Stimulated activated CD4-positive, alpha-beta T cell treated with anti-CD3 and anti-CD28 coated beads, TNF-alpha, amount 100 ng/mL, for 48 hours (primary cell): Measurements from ENCODE around the gene MCCC1.
"Not testable (repeated sequence)": the region's sequence is repeated elsewhere in the genome, so short reads cannot be mapped to it uniquely, and the experiment has no call there.

ENCODE experiments used
- DNase-seq, 3 donors: peaks; one replicate each; pipeline ENCODE4 v3.0.0-alpha.2; 2020; ENCODE audit warnings: low read depth in 3 of 3

Gene MCCC1

DNA sequence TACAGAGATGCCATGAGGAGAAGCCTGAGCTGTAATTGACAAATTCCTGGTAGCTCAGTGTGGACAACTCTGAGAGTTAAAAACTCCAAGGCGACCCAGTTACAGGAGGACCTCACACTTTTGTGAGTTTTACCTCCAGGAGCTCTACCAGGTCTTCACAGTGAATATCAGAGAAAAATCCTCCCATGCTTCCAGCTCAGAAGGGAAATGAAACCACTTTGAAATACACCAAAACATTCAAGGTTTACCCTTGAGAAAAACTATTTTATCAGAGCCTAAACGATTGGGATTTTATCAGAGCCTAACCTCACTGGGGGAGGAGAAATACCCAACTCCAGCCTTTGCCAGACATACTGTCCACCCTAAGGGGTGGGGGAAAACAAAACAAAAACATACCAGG is 52.4 kb downstream of the MCCC1 start:
- DNase-seq = no peak

DNA sequence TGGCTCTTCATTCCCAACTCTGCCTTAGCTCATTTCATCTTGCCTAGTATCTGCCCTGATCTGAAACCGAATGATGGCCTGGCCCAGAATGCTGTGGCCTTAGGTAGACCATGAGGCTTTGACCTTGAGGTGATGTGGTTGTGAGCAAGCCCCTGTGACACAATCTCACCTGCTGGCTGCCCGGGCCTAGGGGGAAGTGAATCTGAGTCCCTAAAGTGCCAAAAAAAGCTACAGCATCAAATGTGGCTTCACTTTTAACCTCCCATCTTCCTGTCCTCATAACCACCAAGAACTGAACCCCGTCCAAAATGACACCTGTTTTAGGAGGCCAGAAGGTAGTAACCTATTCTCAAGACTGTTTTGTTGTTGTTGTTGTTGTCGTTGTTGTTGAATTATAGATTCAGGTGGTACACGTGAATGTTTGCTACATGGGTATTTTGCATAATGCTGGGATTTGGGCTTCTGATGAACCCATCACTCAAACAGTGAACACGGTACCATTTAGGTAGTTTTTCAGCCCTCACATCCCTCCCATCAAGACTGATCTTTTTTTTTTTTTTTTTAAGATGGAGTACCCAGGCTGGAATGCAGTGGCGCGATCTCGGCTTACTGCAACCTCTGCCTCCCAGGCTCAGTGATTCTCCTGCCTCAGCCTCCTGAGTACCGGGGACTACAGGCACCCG is 54.6 kb downstream of the MCCC1 start:
- DNase-seq = no peak

DNA sequence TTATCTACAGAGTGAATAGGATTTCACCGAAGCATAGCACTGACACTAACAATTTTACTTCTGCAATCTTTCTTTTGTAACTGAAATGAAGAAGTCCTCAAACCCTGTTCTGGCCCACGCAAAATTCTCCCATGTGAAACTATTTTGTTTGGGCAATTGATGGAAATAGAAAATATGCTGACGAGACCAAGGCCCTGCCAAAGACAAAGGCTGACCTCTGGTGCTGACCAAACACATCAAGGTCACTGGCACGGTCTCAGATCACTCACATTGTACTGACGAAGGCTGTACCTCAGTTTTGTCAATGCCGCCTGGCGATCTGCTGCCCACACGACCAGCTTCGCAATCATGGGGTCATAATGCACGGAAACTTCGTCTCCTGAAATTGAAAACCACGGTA is 60.5 kb downstream of the MCCC1 start:
- no peak for DNase-seq

DNA sequence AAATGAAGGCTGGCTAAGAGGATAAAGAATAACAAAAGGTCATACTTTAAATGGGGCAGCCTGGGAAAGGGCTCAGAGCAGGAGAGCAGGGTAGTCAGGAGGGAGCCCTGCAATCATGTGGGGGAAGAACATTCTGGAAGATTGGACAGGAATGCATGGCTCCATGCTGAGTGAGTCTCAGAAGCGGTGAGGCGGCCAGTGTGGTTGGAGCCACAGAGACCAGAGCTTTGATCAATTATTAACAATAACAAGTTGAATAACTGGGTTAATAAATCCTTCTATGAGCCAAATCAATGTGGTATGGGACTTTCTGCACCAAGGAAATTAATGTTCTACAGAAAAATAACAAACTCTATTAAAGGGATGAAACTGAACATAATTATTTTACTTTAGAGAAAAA is 61.1 kb downstream of the MCCC1 start:
- DNase-seq = no peak

GRCh38 chr3:183033746-183034145 is 65.5 kb downstream of the MCCC1 start:
- no peak for DNase-seq

DNA sequence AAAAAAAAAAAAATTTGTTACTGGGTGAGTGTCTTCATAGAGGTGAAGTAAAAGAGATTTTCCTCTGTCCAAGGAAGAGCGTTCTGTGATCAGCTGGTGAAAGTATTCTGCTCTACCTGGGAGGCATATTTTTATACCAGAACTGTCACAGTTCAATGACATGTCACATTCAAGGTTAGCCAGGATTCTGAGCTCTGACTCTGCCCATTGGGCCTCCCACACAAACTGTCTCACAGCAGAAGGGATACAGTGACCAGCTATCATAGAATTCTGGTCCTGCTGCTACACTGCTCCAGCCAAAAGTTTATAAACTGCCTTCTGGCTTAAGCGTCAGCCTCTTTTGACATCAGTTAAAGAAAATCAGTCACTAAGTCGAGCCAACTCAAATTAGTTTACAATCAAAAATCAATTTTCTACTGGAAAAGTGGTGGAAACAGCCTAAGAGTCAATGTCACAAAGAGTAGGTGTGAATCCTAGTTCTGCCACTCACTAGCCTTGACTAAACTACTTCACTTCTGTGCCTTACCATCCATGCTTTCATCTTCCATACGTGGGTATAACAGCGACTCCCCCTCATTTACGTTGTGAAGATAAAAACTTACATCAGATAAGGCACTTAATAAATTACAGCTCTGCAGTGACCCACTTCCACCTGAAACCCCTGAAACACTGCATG is 66.3 kb downstream of the MCCC1 start:
- no peak for DNase-seq

- DNase-seq = no peak
Measured at GRCh38 chr3:183031826-183032225, 67.5 kb downstream of the MCCC1 start.

GRCh38 chr3:183028416-183028815 is 70.9 kb downstream of the MCCC1 start:
- DNase-seq = no peak

DNA sequence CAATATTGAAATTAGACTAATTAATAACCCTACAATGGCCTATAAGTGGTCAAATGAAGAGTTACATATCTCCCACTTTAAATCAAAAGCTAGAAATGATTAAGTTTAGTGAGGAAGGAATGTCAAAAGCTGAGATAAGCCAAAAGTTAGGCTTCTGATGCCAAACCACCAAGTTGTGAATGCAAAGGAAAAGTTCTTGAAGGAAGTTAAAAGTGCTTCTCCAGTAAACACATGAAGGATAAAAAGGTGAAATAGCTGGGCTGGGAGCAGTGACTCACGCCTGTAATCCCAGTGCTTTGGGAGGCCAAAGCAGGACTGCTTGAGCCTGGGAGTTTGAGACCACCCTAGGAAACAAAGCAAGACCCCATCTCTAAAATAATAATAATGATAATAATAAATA is 72.0 kb downstream of the MCCC1 start:
- DNase-seq = no peak

- DNase-seq = no peak
Measured at GRCh38 chr3:183022936-183023516, 76.3 kb downstream of the MCCC1 start.

GRCh38 chr3:183018421-183019192 is 80.7 kb downstream of the MCCC1 start:
- no peak for DNase-seq

- DNase-seq = no peak
Measured at GRCh38 chr3:183015185-183015584, 84.1 kb downstream of the MCCC1 start.

DNA sequence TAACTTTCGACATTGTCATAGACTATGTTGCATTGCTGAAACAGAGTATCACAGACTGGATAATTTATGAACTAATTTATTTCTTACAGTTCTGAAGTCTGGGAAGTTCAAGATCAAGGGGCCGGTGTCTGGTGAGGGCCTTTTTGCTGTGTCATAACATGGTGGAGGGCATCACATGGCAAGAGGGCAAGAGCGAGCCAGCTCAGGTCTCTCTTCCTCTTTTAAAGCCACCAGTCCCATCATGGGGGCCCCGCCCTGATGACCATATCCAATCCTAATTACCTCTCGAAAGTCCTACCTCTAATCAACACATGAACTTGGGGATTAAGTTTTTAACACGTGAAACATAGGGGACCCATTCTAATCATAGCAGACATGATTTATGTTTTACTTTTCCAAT is 85.4 kb downstream of the MCCC1 start:
- DNase-seq = no peak

GRCh38 chr3:183013074-183013473 is 86.2 kb downstream of the MCCC1 start:
- DNase-seq = no peak

DNA sequence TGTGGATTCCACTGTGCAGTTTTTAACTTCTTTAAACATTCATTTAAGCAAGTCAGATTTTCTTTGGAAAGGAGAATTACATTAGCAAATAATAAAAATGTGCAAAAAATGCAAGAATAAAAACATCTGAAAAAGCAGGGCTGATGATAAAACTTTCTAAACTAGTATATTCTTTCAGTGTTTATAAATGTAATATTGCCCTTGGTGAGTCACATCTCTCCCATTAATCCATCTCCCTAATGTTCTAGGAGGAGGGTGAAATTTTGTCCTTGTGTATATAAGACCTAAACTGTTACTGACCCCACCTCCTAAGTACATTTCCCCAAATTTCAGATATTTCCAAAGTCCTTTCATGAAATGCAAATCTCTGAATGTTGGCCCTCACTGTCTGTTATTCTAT is 90.5 kb downstream of the MCCC1 start:
- DNase-seq = no peak

- no peak for DNase-seq
Measured at GRCh38 chr3:183008303-183008702, 91.0 kb downstream of the MCCC1 start.

GRCh38 chr3:183006396-183007002 is 92.8 kb downstream of the MCCC1 start:
- DNase-seq = no peak

DNA sequence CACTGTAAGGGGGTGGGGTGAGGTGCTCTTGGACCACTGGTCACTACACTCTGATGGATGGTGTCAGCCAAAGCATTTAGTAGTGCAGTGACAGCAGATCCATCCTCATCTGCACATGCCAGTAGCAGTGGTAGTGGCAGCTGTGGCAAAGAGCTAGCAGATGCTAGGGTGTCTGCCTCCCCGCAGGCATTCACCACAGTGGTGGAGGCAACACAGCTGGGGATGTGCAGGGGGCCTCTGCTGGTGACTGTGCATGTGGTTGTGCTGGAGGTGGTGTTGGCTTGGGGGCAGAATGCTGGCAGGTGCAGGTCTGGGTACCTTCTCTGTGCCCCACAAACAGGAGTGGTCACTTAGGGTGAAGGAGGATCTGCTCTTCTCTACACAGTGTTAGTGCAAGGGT is 99.5 kb downstream of the MCCC1 start:
- DNase-seq = no peak

- DNase-seq = not testable (repeated sequence)
Measured at GRCh38 chr3:182993486-182994201, 105.7 kb downstream of the MCCC1 start.

GRCh38 chr3:182989566-182989965 is 109.7 kb downstream of the MCCC1 start:
- no peak for DNase-seq

GRCh38 chr3:182986021-182986420 is 113.3 kb downstream of the MCCC1 start:
- no peak for DNase-seq
